IMR-90 (cell line): ENCODE measurements around the gene ACAD9. TPM values are rescaled to one million over a fixed set of nuclear protein-coding genes. Genes with fewer than 3 reads are reported as not detected.
"Not testable (repeated sequence)": the region's sequence is repeated elsewhere in the genome, so short reads cannot be mapped to it uniquely, and the experiment has no call there.

Source experiments
- ATAC-seq: fragments of 200-7000 bp; cut with Tn5 transposase; 2 replicates; pipeline ENCODE4 v1.9.1; 2020; ENCODE audit warnings: low read depth, mild to moderate bottlenecking, moderate library complexity
- BruUV-seq: library from RNA; stranded (reverse); fragments of 400-500 nt; replicated peaks from 2 replicates; lab custom pipeline; 2021; lab: Mats Ljungman, UMichigan
- CTCF ChIA-PET: fragments of 300-600 bp; formaldehyde crosslinking; extraction: SDS; loops from one replicate; lab custom pipeline; 2021; ENCODE audit warnings: antibody characterized with exemption; lab: Yijun Ruan, JAX
- POLR2A ChIA-PET: fragments of 300-600 bp; sonication (Branson Sonifier 250); formaldehyde crosslinking; loops from one replicate; lab custom pipeline; 2022; ENCODE audit warnings: antibody characterized with exemption; ENCODE audit not compliant: unreplicated experiment; lab: Charles Lee
- DNase-seq: peaks from one replicate; pipeline ENCODE4 v3.0.0; 2013
- H2AFZ ChIP-seq: replicated peaks from 2 replicates; pipeline ENCODE3; 2013; ENCODE audit warnings: low read length, mild to moderate bottlenecking; ENCODE audit not compliant: poor library complexity
- H2AK5ac ChIP-seq: 2 replicates; pipeline ENCODE4 v1.6.1; 2013; ENCODE audit warnings: low read depth, low read length, inconsistent platforms
- H2AK9ac ChIP-seq: replicated peaks from 2 replicates; pipeline ENCODE3; 2013; ENCODE audit warnings: mild to moderate bottlenecking, low read depth, low read length, moderate library complexity; ENCODE audit not compliant: poor library complexity
- H2BK120ac ChIP-seq: 2 replicates; pipeline ENCODE4 v1.6.1; 2013; ENCODE audit warnings: low read depth, low read length, inconsistent platforms
- H2BK15ac ChIP-seq: 3 replicates; pipeline ENCODE4 v1.6.1; 2013; ENCODE audit warnings: low read depth, low read length, inconsistent platforms
- H2BK20ac ChIP-seq: 2 replicates; pipeline ENCODE4 v1.6.1; 2013; ENCODE audit warnings: low read depth, mild to moderate bottlenecking, inconsistent platforms, low read length, moderate library complexity
- H2BK5ac ChIP-seq: 2 replicates; pipeline ENCODE4 v1.6.1; 2013; ENCODE audit warnings: mild to moderate bottlenecking, low read depth, low read length, inconsistent platforms; ENCODE audit not compliant: poor library complexity, severe bottlenecking
- H3K14ac ChIP-seq: replicated peaks from 2 replicates; pipeline ENCODE4 v1.6.1; 2013; ENCODE audit warnings: low read depth, low read length, inconsistent platforms
- H3K18ac ChIP-seq: 2 replicates; pipeline ENCODE4 v1.6.1; 2013; ENCODE audit warnings: low read depth, low read length, control low read depth
- H3K23ac ChIP-seq: 2 replicates; pipeline ENCODE4 v1.6.1; 2013; ENCODE audit warnings: low read depth, low read length, inconsistent platforms
- H3K27ac ChIP-seq: 2 replicates; pipeline ENCODE4 v1.5.1; 2013; ENCODE audit warnings: mild to moderate bottlenecking, control low read depth, low read length; ENCODE audit not compliant: insufficient read depth
- H3K27me3 ChIP-seq: 2 replicates; pipeline ENCODE4 v1.6.1; 2013; ENCODE audit warnings: low read length; ENCODE audit not compliant: control insufficient read depth, insufficient read depth
- H3K36me3 ChIP-seq: 2 replicates; pipeline ENCODE4 v1.6.1; 2013; ENCODE audit warnings: low read length, mixed read lengths; ENCODE audit not compliant: control insufficient read depth, insufficient read depth
- H3K4ac ChIP-seq: 2 replicates; pipeline ENCODE4 v1.6.1; 2013; ENCODE audit warnings: low read depth, low read length, inconsistent platforms
- H3K4me1 ChIP-seq: 2 replicates; pipeline ENCODE4 v1.6.1; 2013; ENCODE audit warnings: low read length, mixed read lengths; ENCODE audit not compliant: control insufficient read depth, insufficient read depth
- H3K4me2 ChIP-seq: 2 replicates; pipeline ENCODE4 v1.6.1; 2013; ENCODE audit warnings: low read depth, mild to moderate bottlenecking, control low read depth, low read length, moderate library complexity
- H3K4me3 ChIP-seq: 2 replicates; pipeline ENCODE4 v1.5.1; 2013; ENCODE audit warnings: low read depth, mild to moderate bottlenecking, control low read depth, low read length, moderate library complexity; ENCODE audit not compliant: insufficient read depth
- H3K56ac ChIP-seq: 2 replicates; pipeline ENCODE4 v1.6.1; 2013; ENCODE audit warnings: low read length, inconsistent platforms; ENCODE audit not compliant: insufficient read depth; ENCODE audit errors: extremely low read depth
- H3K79me1 ChIP-seq, 2 experiments: 2 replicates each; pipeline ENCODE4 v1.6.1; 2013; ENCODE audit warnings: low read length in 2 of 2, inconsistent platforms in 1 of 2, low read depth in 1 of 2
- H3K9ac ChIP-seq: 2 replicates; pipeline ENCODE4 v1.6.1; 2013; ENCODE audit warnings: low read depth, low read length, control low read depth
- H3K9me1 ChIP-seq: 2 replicates; pipeline ENCODE4 v1.6.1; 2013; ENCODE audit warnings: low read length, inconsistent platforms; ENCODE audit not compliant: insufficient read depth
- H3K9me3 ChIP-seq: 2 replicates; pipeline ENCODE4 v1.6.1; 2013; ENCODE audit warnings: low read length; ENCODE audit not compliant: control insufficient read depth, insufficient read depth
- H4K20me1 ChIP-seq: 2 replicates; pipeline ENCODE4 v1.6.1; 2013; ENCODE audit warnings: low read length, inconsistent platforms; ENCODE audit not compliant: insufficient read depth
- H4K5ac ChIP-seq: 2 replicates; pipeline ENCODE4 v1.6.1; 2013; ENCODE audit warnings: mild to moderate bottlenecking, low read depth, low read length, control low read depth
- H4K8ac ChIP-seq, 2 experiments: 2 replicates each; pipeline ENCODE4 v1.6.1; 2013; ENCODE audit warnings: low read depth in 2 of 2, low read length in 2 of 2, control low read depth in 1 of 2, inconsistent platforms in 1 of 2
- H4K91ac ChIP-seq: 2 replicates; pipeline ENCODE4 v1.6.1; 2013; ENCODE audit warnings: low read depth, low read length, inconsistent platforms; ENCODE audit not compliant: insufficient read depth
- BHLHE40 ChIP-seq: fragments of 150-350 bp; IDR thresholded peaks from 2 replicates; pipeline ENCODE4 v1.6.1; 2016; ENCODE audit warnings: mild to moderate bottlenecking, low read depth, low read length
- CHD1 ChIP-seq: IDR thresholded peaks from 2 replicates; pipeline ENCODE4 v1.6.1; 2012; ENCODE audit warnings: low read depth, low read length, improper control_type of control experiment
- WGBS, 2 experiments: methylation state at CpG; one replicate each; pipeline versions ENCODE4 v1.1.5 to v1.1.7; 2013; ENCODE audit warnings: missing lambda C conversion rate in 2 of 2; ENCODE audit not compliant: insufficient read length in 1 of 2; ENCODE audit errors: extremely low coverage in 2 of 2; 5-methylcytosine and 5-hydroxymethylcytosine counted together
- dilution Hi-C: fragments of 300-500 bp; cut with HindIII; formaldehyde crosslinking; loops from one replicate; pipeline ENCODE4 v1.14.3; 2018; ENCODE audit warnings: low sequenced_read_pairs; ENCODE audit not compliant: unreplicated experiment
- in situ Hi-C: fragments of 300-500 bp; cut with MboI; formaldehyde crosslinking; loops from 3 replicates; pipeline ENCODE4 v1.14.3; 2019; ENCODE audit warnings: low sequenced_read_pairs, inconsistent platforms, mixed read lengths
- intact Hi-C: fragments of 100-400 bp; cut with micrococcal nuclease; formaldehyde crosslinking; loops from 2 replicates; pipeline ENCODE4 v1.10.0; 2022
- polyA plus RNA-seq, 3 experiments: library from polyadenylated mRNA; depleted of rRNA; stranded (reverse); fragments of >200 nt; gene quantifications; 2 replicates each; pipeline ENCODE4 v1.2.3, GENCODE V29; 2012; ENCODE audit warnings: low replicate concordance in 1 of 3
- total RNA-seq: library from RNA; depleted of rRNA; stranded (reverse); fragments of >200 nt; gene quantifications from 2 replicates; pipeline ENCODE4 v1.2.3, GENCODE V29; 2012

ACAD9 gene
- total and polyA plus RNA-seq, 2 of the 4 experiments (the other 2 are of a cell fraction), result 31.2 to 41.3 TPM

DNA sequence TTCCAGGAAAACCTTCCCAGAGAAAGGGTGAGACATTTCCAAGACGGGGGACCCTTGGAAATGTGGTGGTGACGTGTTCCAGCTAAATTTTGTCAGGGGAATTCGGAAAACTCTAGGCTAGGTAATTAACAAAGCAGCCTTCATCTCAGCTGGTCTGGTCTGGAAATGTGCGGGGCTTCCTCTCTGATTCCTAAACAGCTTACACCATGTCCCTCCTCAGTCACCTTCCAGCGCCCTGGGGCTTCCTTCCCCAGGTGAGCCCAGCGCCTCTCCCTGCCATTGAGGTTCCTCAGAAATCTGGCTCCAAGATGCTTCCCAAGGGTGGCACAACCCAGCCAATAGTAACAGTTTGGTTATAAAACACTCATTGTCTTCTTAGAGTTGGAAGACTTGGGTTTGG lies 571 bp downstream of the ACAD9 start:
- peak overlapping the region; percentile 29 for H3K56ac ChIP-seq
- no peaks in the 10 kb centered on the region for H3K27me3 ChIP-seq
- intact Hi-C loops, result loop anchor here (2.0 kb wide), 1 partner anchor 199 kb away; no protein-coding TSS in a partner anchor
- H2BK5ac ChIP-seq, result peak overlapping the region; percentile 70
- H3K18ac ChIP-seq, result no peak overlapping the region
- H2BK120ac ChIP-seq, result no peak overlapping the region
- H4K20me1 ChIP-seq, result no peaks in the 10 kb centered on the region
- peaks cover 6% of the 10 kb centered on the region for H3K9me1 ChIP-seq
- peaks cover 23 to 66% of the 10 kb centered on the region in 2 experiments for H3K79me1 ChIP-seq
- H3K4me3 ChIP-seq, result peak overlapping the region; percentile 63
- WGBS, 2 experiments, result no CpG with 5 or more reads among the region's 6 CpGs
- H2AFZ ChIP-seq, result peak overlapping the region; percentile 93
- H3K9ac ChIP-seq, result peak overlapping the region; percentile 60
- peak overlapping the region; percentile 54 for H4K91ac ChIP-seq
- H4K8ac ChIP-seq, result peak overlapping the region; percentile 63 to 89
- H3K23ac ChIP-seq, result peak overlapping the region; percentile 86; the same call in 1 of the 2 replicates
- peaks cover 7% of the 10 kb centered on the region for H3K4me1 ChIP-seq
- H4K5ac ChIP-seq, result peak overlapping the region; percentile 47
- DNase-seq, result no peak
- peak overlapping the region; percentile 84 for H3K4ac ChIP-seq
- ChIA-PET CTCF (interaction anchor here (0.6 kb wide), 1 partner anchor 55 kb away, joined by 3 read pairs; no protein-coding TSS in a partner anchor), POLR2A (interaction anchor here (0.7 kb wide), 1 partner anchor 231 kb away, joined by 3 read pairs; no protein-coding TSS in a partner anchor)
- no TSS peak for BruUV-seq
- in situ Hi-C loops, result no loop called here
- ATAC-seq, result no peak
- dilution Hi-C loops, result no loop called here
- H3K14ac ChIP-seq, result peak overlapping the region; percentile 74
- H3K4me2 ChIP-seq, result peak overlapping the region; percentile 80
- TF ChIP-seq CHD1 (no peak), BHLHE40 (no peak)
- no peaks in the 10 kb centered on the region for H3K9me3 ChIP-seq
- peak overlapping the region; percentile 84 for H2AK9ac ChIP-seq
- H2BK15ac ChIP-seq, result no peak overlapping the region
- H3K27ac ChIP-seq, result peak overlapping the region; percentile 59
- H2BK20ac ChIP-seq, result no peak overlapping the region
- H2AK5ac ChIP-seq, result peak overlapping the region; percentile 60
- H3K36me3 ChIP-seq, result peaks cover 7% of the 10 kb centered on the region

DNA sequence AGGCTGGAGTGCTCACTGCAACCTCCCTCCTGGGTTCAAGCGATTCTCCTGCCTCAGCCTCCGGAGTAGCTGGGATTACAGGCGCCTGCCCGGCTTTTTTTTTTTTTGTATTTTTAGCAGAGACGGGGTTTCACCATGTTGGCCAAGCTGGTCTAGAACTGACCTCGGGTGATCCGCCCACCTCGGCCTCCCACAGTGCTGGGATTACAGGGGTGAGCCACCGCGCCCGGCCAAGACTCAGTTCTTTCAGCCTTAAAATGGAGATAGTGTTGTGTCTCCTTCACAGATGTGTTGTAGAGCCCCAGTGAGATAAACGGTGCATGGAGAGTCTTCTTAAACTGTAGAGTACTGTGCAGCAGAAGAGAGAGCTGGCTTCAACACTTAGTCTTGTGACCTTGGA lies 1.0 kb downstream of the ACAD9 start:
- H3K4me1 ChIP-seq, H3K27ac ChIP-seq, H3K9me3 ChIP-seq, H2AK5ac ChIP-seq, H2BK20ac ChIP-seq, CTCF ChIA-PET, H3K9me1 ChIP-seq, H4K20me1 ChIP-seq, in situ Hi-C loops, POLR2A ChIA-PET, dilution Hi-C loops, H3K56ac ChIP-seq, H3K4me3 ChIP-seq, H3K18ac ChIP-seq, H2BK5ac ChIP-seq, H2BK15ac ChIP-seq, ATAC-seq, H2BK120ac ChIP-seq, H3K27me3 ChIP-seq, DNase-seq, H3K14ac ChIP-seq, H4K91ac ChIP-seq, intact Hi-C loops, H4K5ac ChIP-seq, H2AFZ ChIP-seq, BruUV-seq: not testable (repeated sequence)
- Histone ChIP-seq H3K36me3 (peaks cover 10% of the 10 kb centered on the region), H3K23ac (peak overlapping the region; percentile 86; the same call in 1 of the 2 replicates), H2AK9ac (peak overlapping the region; percentile 84), H3K4ac (peak overlapping the region; percentile 84; the same call in 1 of the 2 replicates), H3K9ac (0 out of 2 replicates have a peak overlapping the region, but pooled peaks have one; percentile 60), H3K4me2 (peak overlapping the region; percentile 80), H3K79me1 (peaks cover 26 to 71% of the 10 kb centered on the region in 2 experiments), H4K8ac (peak overlapping the region in 1 of 2 experiments; percentile 89; a peak in 1 of 4 replicates)
- WGBS, 2 experiments, result no CpG with 5 or more reads among the region's 12 CpGs
